Osteocyte (in vitro differentiated cells): ENCODE data around the gene MOGAT1. TPM values are rescaled to one million over a fixed set of nuclear protein-coding genes. Genes with fewer than 3 reads are reported as not detected.
"Not testable (repeated sequence)": the region's sequence is repeated elsewhere in the genome, so short reads cannot be mapped to it uniquely, and the experiment has no call there.

Source experiments
- DNase-seq: peaks from one replicate; pipeline ENCODE4 v3.0.0; 2021; ENCODE audit warnings: mixed read lengths; ENCODE audit not compliant: unreplicated experiment; ENCODE audit errors: extremely low spot score
- H3K27ac Mint-ChIP-seq: one replicate; pipeline ENCODE4 v1.8.0; 2021; ENCODE audit warnings: mild to moderate bottlenecking, mixed read lengths; ENCODE audit not compliant: unreplicated experiment
- H3K27me3 Mint-ChIP-seq: one replicate; pipeline ENCODE4 v1.8.0; 2021; ENCODE audit warnings: mixed read lengths; ENCODE audit not compliant: unreplicated experiment
- H3K36me3 Mint-ChIP-seq: one replicate; pipeline ENCODE4 v1.8.0; 2021; ENCODE audit warnings: mixed read lengths; ENCODE audit not compliant: unreplicated experiment
- H3K4me1 Mint-ChIP-seq: one replicate; pipeline ENCODE4 v1.8.0; 2021; ENCODE audit warnings: mixed read lengths; ENCODE audit not compliant: unreplicated experiment
- H3K4me3 Mint-ChIP-seq: one replicate; pipeline ENCODE4 v1.8.0; 2021; ENCODE audit warnings: mild to moderate bottlenecking, moderate library complexity, mixed read lengths; ENCODE audit not compliant: unreplicated experiment
- H3K9me3 Mint-ChIP-seq: one replicate; pipeline ENCODE4 v1.8.0; 2021; ENCODE audit warnings: mixed read lengths; ENCODE audit not compliant: unreplicated experiment
- total RNA-seq: library from RNA; stranded (reverse); gene quantifications from 2 replicates; pipeline ENCODE4 v1.2.1, GENCODE V29; 2021
- TF ChIP-seq, protein P1 (sequence below): fragments of 200-600 bp; sonication (generic); IDR thresholded peaks from 2 replicates; pipeline ENCODE4 v1.5.0; 2021; ENCODE audit warnings: antibody characterized with exemption, mild to moderate bottlenecking, moderate library complexity

The MOGAT1 gene
- total RNA-seq, 1 donor from 2014 or later = not detected

DNA sequence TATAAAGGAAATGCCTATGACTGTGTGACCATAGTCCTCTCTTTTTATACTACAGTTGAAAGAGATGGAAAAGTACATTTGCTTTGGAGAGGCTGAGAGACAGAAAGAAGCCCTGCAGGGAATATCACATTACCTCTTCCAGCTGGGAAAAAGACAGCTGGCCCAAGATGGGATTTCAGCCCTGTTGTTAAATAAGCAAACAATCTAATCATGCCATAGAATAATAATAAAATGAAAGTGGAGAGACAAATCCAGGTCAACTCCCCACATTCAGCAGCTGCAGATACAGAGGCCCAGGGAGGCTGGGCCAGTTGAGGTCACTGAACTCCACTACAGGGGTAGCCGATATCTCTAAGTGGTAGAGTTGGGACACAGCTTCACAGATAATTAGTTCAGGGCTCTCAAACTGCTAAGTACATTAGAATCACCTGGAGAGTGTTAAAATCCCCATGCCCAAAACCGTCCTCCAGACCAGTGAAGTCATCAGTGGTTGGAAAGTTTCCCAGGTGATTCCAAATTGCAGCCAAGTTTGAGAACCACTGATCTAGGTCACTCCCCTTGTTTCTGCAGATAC lies 81.9 kb downstream of the MOGAT1 start:
- H3K4me1 Mint-ChIP-seq = peaks cover 58% of the 10 kb centered on the region
- no peaks in the 10 kb centered on the region for H3K36me3 Mint-ChIP-seq
- TF ChIP-seq, protein P1, sequence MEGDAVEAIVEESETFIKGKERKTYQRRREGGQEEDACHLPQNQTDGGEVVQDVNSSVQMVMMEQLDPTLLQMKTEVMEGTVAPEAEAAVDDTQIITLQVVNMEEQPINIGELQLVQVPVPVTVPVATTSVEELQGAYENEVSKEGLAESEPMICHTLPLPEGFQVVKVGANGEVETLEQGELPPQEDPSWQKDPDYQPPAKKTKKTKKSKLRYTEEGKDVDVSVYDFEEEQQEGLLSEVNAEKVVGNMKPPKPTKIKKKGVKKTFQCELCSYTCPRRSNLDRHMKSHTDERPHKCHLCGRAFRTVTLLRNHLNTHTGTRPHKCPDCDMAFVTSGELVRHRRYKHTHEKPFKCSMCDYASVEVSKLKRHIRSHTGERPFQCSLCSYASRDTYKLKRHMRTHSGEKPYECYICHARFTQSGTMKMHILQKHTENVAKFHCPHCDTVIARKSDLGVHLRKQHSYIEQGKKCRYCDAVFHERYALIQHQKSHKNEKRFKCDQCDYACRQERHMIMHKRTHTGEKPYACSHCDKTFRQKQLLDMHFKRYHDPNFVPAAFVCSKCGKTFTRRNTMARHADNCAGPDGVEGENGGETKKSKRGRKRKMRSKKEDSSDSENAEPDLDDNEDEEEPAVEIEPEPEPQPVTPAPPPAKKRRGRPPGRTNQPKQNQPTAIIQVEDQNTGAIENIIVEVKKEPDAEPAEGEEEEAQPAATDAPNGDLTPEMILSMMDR = no peak
- H3K4me3 Mint-ChIP-seq = peak overlapping the region; percentile 37
- H3K27me3 Mint-ChIP-seq = no peaks in the 10 kb centered on the region
- peak overlapping the region; percentile 89 for H3K27ac Mint-ChIP-seq
- no peaks in the 10 kb centered on the region for H3K9me3 Mint-ChIP-seq
- DNase-seq = no peak

- Mint-ChIP-seq H3K36me3 (no peaks in the 10 kb centered on the region), H3K27ac (no peak overlapping the region), H3K4me3 (no peak overlapping the region), H3K27me3 (no peaks in the 10 kb centered on the region), H3K4me1 (peaks cover 58% of the 10 kb centered on the region), H3K9me3 (no peaks in the 10 kb centered on the region)
- TF ChIP-seq, protein P1 = no peak
- DNase-seq = no peak
Measured at GRCh38 chr2:222754324-222754930, 83.0 kb downstream of the MOGAT1 start.

GRCh38 chr2:222755593-222755992 lies 84.1 kb downstream of the MOGAT1 start:
- H3K4me1 Mint-ChIP-seq = peaks cover 58% of the 10 kb centered on the region
- H3K27ac Mint-ChIP-seq, H3K27me3 Mint-ChIP-seq, H3K36me3 Mint-ChIP-seq, DNase-seq, H3K9me3 Mint-ChIP-seq, H3K4me3 Mint-ChIP-seq: not testable (repeated sequence)

DNA sequence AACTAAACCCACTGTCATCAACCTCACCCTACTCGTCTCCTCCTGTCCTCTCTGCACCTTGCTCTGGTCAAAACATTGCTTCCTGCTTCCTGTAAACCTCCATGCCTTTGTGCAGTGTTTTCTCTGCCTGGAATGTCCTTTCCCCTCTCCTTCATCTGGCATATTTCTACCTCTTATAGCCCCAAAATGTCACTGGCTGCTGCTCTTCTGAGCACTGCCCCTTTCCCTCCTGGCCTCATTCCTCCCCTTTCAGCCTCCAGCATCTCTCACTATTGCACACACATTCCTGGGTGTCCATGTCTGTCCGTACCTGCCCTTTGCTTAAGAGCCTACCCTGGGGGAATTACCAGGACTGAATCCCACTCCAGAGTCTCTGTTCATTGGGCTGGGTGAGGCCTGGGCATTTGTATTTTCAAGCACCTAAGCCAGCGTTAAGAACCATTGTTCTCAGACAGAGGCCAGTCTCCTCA lies 84.9 kb downstream of the MOGAT1 start:
- Mint-ChIP-seq H3K4me3 (no peak overlapping the region), H3K27me3 (no peaks in the 10 kb centered on the region), H3K27ac (peak overlapping the region; percentile 70), H3K4me1 (peaks cover 54% of the 10 kb centered on the region), H3K9me3 (no peaks in the 10 kb centered on the region), H3K36me3 (no peaks in the 10 kb centered on the region)
- DNase-seq = peak; percentile 34
- TF ChIP-seq, protein P1 = no peak

GRCh38 chr2:222756951-222757650 lies 85.6 kb downstream of the MOGAT1 start:
- Mint-ChIP-seq H3K27me3 (no peaks in the 10 kb centered on the region), H3K4me1 (peaks cover 48% of the 10 kb centered on the region), H3K27ac (peak overlapping the region; percentile 70), H3K9me3 (no peaks in the 10 kb centered on the region), H3K36me3 (no peaks in the 10 kb centered on the region), H3K4me3 (no peak overlapping the region)
- peak; percentile 11 for DNase-seq
- TF ChIP-seq, protein P1 = no peak

Other genes with a start within 250 kb of the MOGAT1 start
- gene SGPP2, start 247.1 kb upstream of the MOGAT1 start, total RNA-seq = not detected in 2 replicates
- 15.7 and 15.8 TPM in 2 replicates for gene FARSB, start 15.6 kb upstream of the MOGAT1 start, total RNA-seq
- gene ACSL3, start 189.4 kb downstream of the MOGAT1 start, total RNA-seq = 129 and 131 TPM in 2 replicates